ENCODE data around the gene ELL2.
"Not testable (repeated sequence)": the region's sequence is repeated elsewhere in the genome, so short reads cannot be mapped to it uniquely, and the experiment has no call there.

The ELL2 gene

DNA sequence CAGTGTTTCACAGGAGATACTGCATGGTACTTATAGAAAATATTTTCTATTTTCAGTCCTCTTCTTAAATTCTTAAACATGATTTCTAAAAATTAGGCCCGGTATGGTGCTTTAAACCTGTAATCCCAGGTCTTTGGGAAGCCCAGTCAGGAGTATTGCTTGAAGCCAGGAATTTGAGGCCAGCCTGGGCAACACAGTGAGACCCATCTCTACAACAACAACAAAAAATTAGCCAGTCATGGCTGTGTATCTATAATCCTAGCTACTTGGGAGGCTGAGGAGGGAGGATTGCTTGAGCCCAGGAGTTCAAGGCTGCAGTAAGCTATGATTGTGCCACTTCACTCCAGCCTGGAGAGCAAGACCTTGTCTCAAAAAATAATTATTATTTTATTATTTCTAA lies 23.3 kb downstream of the ELL2 start:
- Histone ChIP-seq H3K4me1 (ENCODE audit: insufficient read depth, low read length) (peaks cover 21% of the 10 kb centered on the region), H3K9me3 (ENCODE audit: control insufficient read depth, insufficient read depth, low read length) (no peaks in the 10 kb centered on the region), H3K9ac (ENCODE audit: low read depth, low read length) (no peak overlapping the region), H3K36me3 (ENCODE audit: insufficient read depth, low read length) (no peaks in the 10 kb centered on the region)

DNA sequence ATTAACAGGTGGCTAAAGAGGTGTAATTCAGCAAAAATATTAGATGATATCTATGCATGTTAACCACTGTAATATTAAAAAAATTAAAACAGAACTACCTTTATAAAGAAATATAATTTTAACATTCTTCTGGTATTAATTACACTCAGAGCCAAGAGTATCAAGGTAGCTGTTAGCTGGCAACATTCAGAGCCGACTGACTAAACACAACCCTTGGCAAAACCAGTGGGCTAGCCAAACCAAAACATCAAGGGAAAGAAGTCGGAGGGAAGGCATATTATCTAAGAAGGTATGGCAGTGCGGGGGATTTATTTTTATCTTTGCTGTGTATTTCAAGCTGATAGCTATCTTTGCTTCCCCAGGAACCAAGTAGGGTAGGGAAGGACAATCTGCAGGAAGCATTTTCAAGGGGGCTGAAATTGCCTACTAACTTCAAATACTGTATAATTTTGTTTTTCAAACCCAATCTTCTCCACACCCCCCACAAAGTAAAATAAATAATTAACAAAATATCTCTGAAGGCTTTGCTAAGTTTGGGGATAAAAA lies 24.0 kb downstream of the ELL2 start:
- Histone ChIP-seq H3K9me3 (ENCODE audit: control insufficient read depth, insufficient read depth, low read length) (no peaks in the 10 kb centered on the region), H3K4me1 (ENCODE audit: insufficient read depth, low read length) (peaks cover 21% of the 10 kb centered on the region), H3K9ac (ENCODE audit: low read depth, low read length) (no peak overlapping the region), H3K36me3 (ENCODE audit: insufficient read depth, low read length) (no peaks in the 10 kb centered on the region)

GRCh38 chr5:95936812-95937397 lies 24.7 kb downstream of the ELL2 start:
- Histone ChIP-seq H3K9me3 (ENCODE audit: control insufficient read depth, insufficient read depth, low read length) (no peaks in the 10 kb centered on the region), H3K36me3 (ENCODE audit: insufficient read depth, low read length) (no peaks in the 10 kb centered on the region), H3K4me1 (ENCODE audit: insufficient read depth, low read length) (peaks cover 21% of the 10 kb centered on the region)

GRCh38 chr5:95935553-95936100 lies 26.0 kb downstream of the ELL2 start:
- Histone ChIP-seq H3K9me3 (ENCODE audit: control insufficient read depth, insufficient read depth, low read length) (no peaks in the 10 kb centered on the region), H3K36me3 (ENCODE audit: insufficient read depth, low read length) (no peaks in the 10 kb centered on the region), H3K9ac (ENCODE audit: low read depth, low read length) (no peak overlapping the region), H3K4me1 (ENCODE audit: insufficient read depth, low read length) (peaks cover 8% of the 10 kb centered on the region)

More at GRCh38 chr5:95936812-95937397, 24.7 kb downstream of the ELL2 start:
- H3K9ac ChIP-seq (ENCODE audit: low read depth, low read length): no peak overlapping the region

- Histone ChIP-seq H3K36me3 (ENCODE audit: insufficient read depth, low read length) (no peaks in the 10 kb centered on the region), H3K9me3 (ENCODE audit: control insufficient read depth, insufficient read depth, low read length) (no peaks in the 10 kb centered on the region), H3K9ac (ENCODE audit: low read depth, low read length) (no peak overlapping the region), H3K4me1 (ENCODE audit: insufficient read depth, low read length) (no peaks in the 10 kb centered on the region; the same call in 1 of the 2 replicates)
Measured at GRCh38 chr5:95934207-95934804, 27.3 kb downstream of the ELL2 start.

- H3K4me1 ChIP-seq (ENCODE audit: insufficient read depth, low read length): no peaks in the 10 kb centered on the region; the same call in 1 of the 2 replicates
- H3K9ac ChIP-seq (ENCODE audit: low read depth, low read length): no peak overlapping the region
- H3K9me3 ChIP-seq (ENCODE audit: control insufficient read depth, insufficient read depth, low read length): no peaks in the 10 kb centered on the region
- no peaks in the 10 kb centered on the region for H3K36me3 ChIP-seq (ENCODE audit: insufficient read depth, low read length)
Measured at GRCh38 chr5:95932941-95933340, 28.7 kb downstream of the ELL2 start.

- H3K4me1 ChIP-seq (ENCODE audit: insufficient read depth, low read length): no peaks in the 10 kb centered on the region; the same call in 1 of the 2 replicates
- H3K36me3 ChIP-seq (ENCODE audit: insufficient read depth, low read length): no peaks in the 10 kb centered on the region
- H3K9ac ChIP-seq (ENCODE audit: low read depth, low read length): no peak overlapping the region
- no peaks in the 10 kb centered on the region for H3K9me3 ChIP-seq (ENCODE audit: control insufficient read depth, insufficient read depth, low read length)
Measured at GRCh38 chr5:95931079-95931833, 30.4 kb downstream of the ELL2 start.

GRCh38 chr5:95930141-95930930 lies 31.3 kb downstream of the ELL2 start:
- H3K9me3 ChIP-seq (ENCODE audit: control insufficient read depth, insufficient read depth, low read length): no peaks in the 10 kb centered on the region
- H3K9ac ChIP-seq (ENCODE audit: low read depth, low read length): no peak overlapping the region
- no peaks in the 10 kb centered on the region for H3K36me3 ChIP-seq (ENCODE audit: insufficient read depth, low read length)
- H3K4me1 ChIP-seq (ENCODE audit: insufficient read depth, low read length): no peaks in the 10 kb centered on the region

- H3K9ac ChIP-seq (ENCODE audit: low read depth, low read length): no peak overlapping the region
Measured at GRCh38 chr5:95928724-95929253, 32.9 kb downstream of the ELL2 start.

GRCh38 chr5:95927927-95928723 lies 33.5 kb downstream of the ELL2 start:
- no peak overlapping the region for H3K9ac ChIP-seq (ENCODE audit: low read depth, low read length)
- H3K4me1 ChIP-seq (ENCODE audit: insufficient read depth, low read length): no peaks in the 10 kb centered on the region
- no peaks in the 10 kb centered on the region for H3K36me3 ChIP-seq (ENCODE audit: insufficient read depth, low read length)
- H3K9me3 ChIP-seq (ENCODE audit: control insufficient read depth, insufficient read depth, low read length): no peaks in the 10 kb centered on the region

More at GRCh38 chr5:95928724-95929253, 32.9 kb downstream of the ELL2 start:
- H3K4me1 ChIP-seq (ENCODE audit: insufficient read depth, low read length): no peaks in the 10 kb centered on the region
- H3K9me3 ChIP-seq (ENCODE audit: control insufficient read depth, insufficient read depth, low read length): no peaks in the 10 kb centered on the region
- no peaks in the 10 kb centered on the region for H3K36me3 ChIP-seq (ENCODE audit: insufficient read depth, low read length)

DNA sequence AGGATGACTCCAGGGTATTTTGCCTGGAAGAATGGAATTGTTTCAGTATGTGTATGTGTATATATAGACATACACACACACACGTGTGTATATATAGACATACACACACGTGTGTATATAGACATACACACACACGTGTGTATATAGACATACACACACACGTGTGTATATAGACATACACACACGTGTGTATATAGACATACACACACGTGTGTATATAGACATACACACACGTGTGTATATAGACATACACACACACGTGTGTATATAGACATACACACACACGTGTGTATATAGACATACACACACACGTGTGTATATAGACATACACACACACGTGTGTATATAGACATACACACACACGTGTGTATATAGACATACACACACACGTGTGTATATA lies 34.4 kb downstream of the ELL2 start:
- not testable (repeated sequence) for H3K9me3 ChIP-seq (ENCODE audit: control insufficient read depth, insufficient read depth, low read length); H3K36me3 ChIP-seq (ENCODE audit: insufficient read depth, low read length); H3K4me1 ChIP-seq (ENCODE audit: insufficient read depth, low read length); H3K9ac ChIP-seq (ENCODE audit: low read depth, low read length)

DNA sequence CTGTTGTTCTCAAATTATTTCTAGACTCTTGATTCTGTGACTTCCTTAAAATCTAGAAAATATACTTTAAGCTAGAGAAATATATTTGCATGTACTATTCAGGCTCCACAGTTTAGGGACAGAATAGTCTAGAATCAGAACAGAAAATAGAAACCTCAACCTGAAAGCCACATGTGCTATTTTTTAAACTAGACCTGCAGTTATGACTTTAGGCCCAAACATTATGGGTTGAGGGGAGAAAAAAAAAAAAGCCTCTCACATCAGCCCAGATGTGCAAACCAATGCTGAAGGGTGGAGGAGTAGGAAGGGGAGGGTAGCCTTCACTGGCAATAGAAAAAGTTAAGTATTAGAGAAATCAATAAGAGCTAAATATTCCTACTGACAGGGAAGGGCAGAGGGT lies 35.7 kb downstream of the ELL2 start:
- no peak overlapping the region for H3K9ac ChIP-seq (ENCODE audit: low read depth, low read length)
- no peaks in the 10 kb centered on the region for H3K4me1 ChIP-seq (ENCODE audit: insufficient read depth, low read length)
- no peaks in the 10 kb centered on the region for H3K36me3 ChIP-seq (ENCODE audit: insufficient read depth, low read length)

DNA sequence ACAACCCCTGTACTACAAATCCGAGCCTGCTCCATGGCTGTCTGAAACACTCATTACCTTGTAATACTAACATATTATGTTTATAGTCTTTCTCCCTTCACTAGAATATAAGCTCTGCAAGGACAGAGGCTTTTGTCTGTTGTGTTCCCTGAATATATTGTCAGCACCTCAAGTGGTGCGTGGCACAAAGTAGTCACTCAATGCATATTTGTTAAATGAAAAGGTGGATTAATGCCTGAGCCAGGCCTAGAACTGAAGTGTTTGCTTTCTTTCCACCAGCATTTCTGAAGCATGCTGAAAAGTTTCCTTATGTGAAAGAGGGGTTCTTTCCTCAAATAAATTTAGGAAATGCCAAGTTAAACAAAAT lies 36.3 kb downstream of the ELL2 start:
- Histone ChIP-seq H3K9me3 (ENCODE audit: control insufficient read depth, insufficient read depth, low read length) (no peaks in the 10 kb centered on the region), H3K4me1 (ENCODE audit: insufficient read depth, low read length) (no peaks in the 10 kb centered on the region), H3K36me3 (ENCODE audit: insufficient read depth, low read length) (no peaks in the 10 kb centered on the region), H3K9ac (ENCODE audit: low read depth, low read length) (no peak overlapping the region)

More for the DNA sequence above, 35.7 kb downstream of the ELL2 start:
- H3K9me3 ChIP-seq (ENCODE audit: control insufficient read depth, insufficient read depth, low read length): no peaks in the 10 kb centered on the region

Measured in ES-I3 (cell line).